NCI-H187 treated with DMSO at 0.1 percent for 48 hours (cell line): ENCODE data around the gene PKD2.

Source experiments
- DNase-seq: peaks from one replicate; lab custom pipeline; 2025; lab: John Stamatoyannopoulos, UW

PKD2 gene

GRCh38 chr4:88007304-88008121 lies at the start of gene PKD2:
Gene PKD2 (plus strand): TSS chr4:88007635. CDS start chr4:88007734, 99 bp downstream.
- no peak for DNase-seq

- DNase-seq, result no peak
Measured at GRCh38 chr4:87961993-87962392, 45.4 kb upstream of the PKD2 start.

GRCh38 chr4:87962398-87963146 lies 44.9 kb upstream of the PKD2 start:
- no peak for DNase-seq

- DNase-seq, result no peak
Measured at GRCh38 chr4:87965501-87965975, 41.9 kb upstream of the PKD2 start.

GRCh38 chr4:87966095-87966496 lies 41.3 kb upstream of the PKD2 start:
- no peak for DNase-seq

GRCh38 chr4:87967193-87967592 lies 40.2 kb upstream of the PKD2 start:
- DNase-seq, result no peak

- DNase-seq, result no peak
Measured at GRCh38 chr4:87970121-87970520, 37.3 kb upstream of the PKD2 start.

- DNase-seq, result no peak
Measured at GRCh38 chr4:87971866-87972265, 35.6 kb upstream of the PKD2 start.

- no peak for DNase-seq
Measured at GRCh38 chr4:87973283-87974169, 33.9 kb upstream of the PKD2 start.

GRCh38 chr4:87974856-87975462 lies 32.5 kb upstream of the PKD2 start:
- no peak for DNase-seq

- DNase-seq, result no peak
Measured at GRCh38 chr4:87975466-87975865, 32.0 kb upstream of the PKD2 start, which contains the start of gene SPP1. Gene SPP1 (plus strand): TSS chr4:87975714. CDS start chr4:87976896, 1,182 bp downstream.

- no peak for DNase-seq
Measured at GRCh38 chr4:87977521-87978278, 29.7 kb upstream of the PKD2 start.

GRCh38 chr4:87978681-87979080 lies 28.8 kb upstream of the PKD2 start:
- no peak for DNase-seq

GRCh38 chr4:87979810-87980209 lies 27.6 kb upstream of the PKD2 start:
- DNase-seq, result no peak

GRCh38 chr4:87981486-87981885 lies 25.9 kb upstream of the PKD2 start:
- DNase-seq, result no peak

- DNase-seq, result no peak
Measured at GRCh38 chr4:87982036-87982435, 25.4 kb upstream of the PKD2 start.

- DNase-seq, result no peak
Measured at GRCh38 chr4:87982446-87983010, 24.9 kb upstream of the PKD2 start.

GRCh38 chr4:87983996-87984395 lies 23.4 kb upstream of the PKD2 start:
- DNase-seq, result no peak

- no peak for DNase-seq
Measured at GRCh38 chr4:87985097-87985886, 22.1 kb upstream of the PKD2 start.

GRCh38 chr4:87985887-87986200 lies 21.6 kb upstream of the PKD2 start:
- no peak for DNase-seq
